ENCODE data around the gene UGT2B11. TPM values are rescaled to one million over a fixed set of nuclear protein-coding genes. Genes with fewer than 3 reads are reported as not detected.
"Not testable (repeated sequence)": the region's sequence is repeated elsewhere in the genome, so short reads cannot be mapped to it uniquely, and the experiment has no call there.

Gene UGT2B11
- total and polyA plus RNA-seq, 10 donors = not detected

- H3K9me3 ChIP-seq = no peaks in the 10 kb centered on the region
- 80 to 91% (median 90%) methylated on average over 1 of the region's 1 CpG for WGBS, 5 donors
- no peak overlapping the region for H3K27ac ChIP-seq
- no peaks in the 10 kb centered on the region for H3K27me3 ChIP-seq (replicated peaks in 1 of 7)
- H3K4me1 ChIP-seq = no peaks in the 10 kb centered on the region
- TF ChIP-seq POLR2A (IDR thresholded peaks at IDR 0.05) (no peak), CTCF (IDR thresholded peaks at IDR 0.05 in 8 of 11, conservative IDR thresholded peaks at IDR 0.05 in 3 of 11) (no peak), POLR2AphosphoS5 (IDR thresholded peaks at IDR 0.05) (no peak)
- no peaks in the 10 kb centered on the region for H3K36me3 ChIP-seq
- H3K4me3 ChIP-seq = no peak overlapping the region
- DNase-seq = no peak
- intact Hi-C loops (cut with DNase I; ENCODE audit: low total_unique reads) = no loop called here
Measured at GRCh38 chr4:69210911-69211310, 3.6 kb downstream of the UGT2B11 start.

DNA sequence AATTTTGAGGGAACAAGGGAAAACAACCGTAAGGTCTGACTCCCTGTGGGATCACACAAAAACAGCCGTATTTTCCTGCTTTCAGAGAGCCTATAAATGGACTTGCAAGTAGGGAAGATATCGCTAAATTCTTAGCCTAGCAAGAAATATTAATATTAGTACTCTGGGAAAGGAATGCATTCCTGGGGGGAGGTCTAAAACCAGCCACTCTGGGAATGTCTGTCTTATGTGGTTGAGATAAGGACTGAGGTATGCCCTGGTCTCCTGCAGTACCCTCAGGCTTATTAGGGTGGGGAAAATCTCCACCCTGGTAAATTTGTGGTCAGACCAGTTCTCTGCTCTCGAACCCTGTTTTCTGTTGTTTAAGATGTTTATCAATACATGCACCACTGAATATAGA, 16.0 kb downstream of the UGT2B11 start:
- DNase-seq; H3K4me1 ChIP-seq; H3K36me3 ChIP-seq; intact Hi-C loops (cut with DNase I; ENCODE audit: low total_unique reads); H3K27ac ChIP-seq; H3K27me3 ChIP-seq (replicated peaks in 1 of 7); H3K9me3 ChIP-seq; H3K4me3 ChIP-seq: not testable (repeated sequence)
- WGBS, 5 donors = 77 to 86% (median 79%) methylated on average over 4 of the region's 4 CpGs

- peaks cover 0 to 6% (median 0%) of the 10 kb centered on the region in 8 donors for H3K9me3 ChIP-seq
- TF ChIP-seq POLR2AphosphoS5 (IDR thresholded peaks at IDR 0.05) (no peak), POLR2A (IDR thresholded peaks at IDR 0.05) (no peak), CTCF (IDR thresholded peaks at IDR 0.05 in 8 of 11, conservative IDR thresholded peaks at IDR 0.05 in 3 of 11) (no peak)
- H3K27me3 ChIP-seq (replicated peaks in 1 of 7) = no peaks in the 10 kb centered on the region
- no peaks in the 10 kb centered on the region for H3K36me3 ChIP-seq
- no peak for DNase-seq
- H3K4me3 ChIP-seq = no peak overlapping the region
- H3K27ac ChIP-seq = no peak overlapping the region
- H3K4me1 ChIP-seq = no peaks in the 10 kb centered on the region
- WGBS, 5 donors = 83 to 96% (median 84%) methylated on average over 3 of the region's 3 CpGs
- intact Hi-C loops (cut with DNase I; ENCODE audit: low total_unique reads) = no loop called here
Measured at GRCh38 chr4:69196209-69196965, 18.2 kb downstream of the UGT2B11 start.

DNA sequence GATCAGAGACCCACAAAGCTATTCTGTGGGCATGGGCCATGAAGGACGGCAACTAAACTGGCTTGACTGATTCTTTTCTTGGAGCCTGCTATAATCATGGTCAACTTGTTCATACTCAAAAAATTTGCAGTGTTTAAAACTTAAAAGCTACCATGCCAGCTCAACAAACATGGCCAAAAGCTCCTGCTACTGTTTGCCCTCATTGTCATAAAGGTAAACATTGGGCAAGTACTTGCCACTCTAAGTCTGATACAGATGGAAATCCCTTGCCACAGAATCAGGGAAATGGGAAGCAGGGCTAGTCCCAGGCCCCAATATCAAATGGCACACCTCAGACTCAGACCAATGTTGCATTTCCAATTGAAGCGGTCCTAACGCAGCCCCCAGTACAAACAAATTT, 20.4 kb downstream of the UGT2B11 start:
- no peaks in the 10 kb centered on the region for H3K4me1 ChIP-seq
- intact Hi-C loops (cut with DNase I; ENCODE audit: low total_unique reads) = no loop called here
- H3K4me3 ChIP-seq = no peak overlapping the region
- no peaks in the 10 kb centered on the region for H3K27me3 ChIP-seq (replicated peaks in 1 of 7)
- TF ChIP-seq CTCF (IDR thresholded peaks at IDR 0.05 in 8 of 11, conservative IDR thresholded peaks at IDR 0.05 in 3 of 11) (no peak), POLR2AphosphoS5 (IDR thresholded peaks at IDR 0.05) (no peak), POLR2A (IDR thresholded peaks at IDR 0.05) (no peak)
- no peak overlapping the region for H3K27ac ChIP-seq
- 79 to 95% (median 90%) methylated on average over 3 of the region's 3 CpGs for WGBS, 5 donors
- H3K9me3 ChIP-seq = peaks cover 0 to 6% (median 0%) of the 10 kb centered on the region in 8 donors
- no peaks in the 10 kb centered on the region for H3K36me3 ChIP-seq
- no peak for DNase-seq

DNA sequence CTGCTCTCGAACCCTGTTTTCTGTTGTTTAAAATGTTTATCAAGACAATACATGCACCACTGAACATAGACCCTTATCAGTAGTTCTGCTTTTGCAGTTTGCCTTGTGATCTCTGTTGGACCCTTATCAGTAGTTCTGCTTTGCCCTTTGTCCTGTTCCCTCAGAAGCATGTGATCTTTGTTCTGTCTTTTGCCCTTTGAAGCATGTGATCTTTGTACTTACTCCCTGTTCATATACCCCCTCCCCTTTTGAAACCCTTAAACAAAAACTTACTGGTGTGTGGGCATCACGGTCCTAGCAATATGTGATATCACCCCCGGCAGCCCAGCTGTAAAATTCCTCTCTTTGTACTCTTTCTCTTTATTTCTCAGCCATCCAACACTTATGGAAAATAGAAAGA, 22.6 kb downstream of the UGT2B11 start:
- H3K36me3 ChIP-seq; H3K9me3 ChIP-seq; intact Hi-C loops (cut with DNase I; ENCODE audit: low total_unique reads); H3K4me3 ChIP-seq; DNase-seq; H3K27ac ChIP-seq; H3K4me1 ChIP-seq; H3K27me3 ChIP-seq (replicated peaks in 1 of 7): not testable (repeated sequence)
- WGBS, 5 donors = 73 to 88% (median 83%) methylated on average over 3 of the region's 3 CpGs

DNA sequence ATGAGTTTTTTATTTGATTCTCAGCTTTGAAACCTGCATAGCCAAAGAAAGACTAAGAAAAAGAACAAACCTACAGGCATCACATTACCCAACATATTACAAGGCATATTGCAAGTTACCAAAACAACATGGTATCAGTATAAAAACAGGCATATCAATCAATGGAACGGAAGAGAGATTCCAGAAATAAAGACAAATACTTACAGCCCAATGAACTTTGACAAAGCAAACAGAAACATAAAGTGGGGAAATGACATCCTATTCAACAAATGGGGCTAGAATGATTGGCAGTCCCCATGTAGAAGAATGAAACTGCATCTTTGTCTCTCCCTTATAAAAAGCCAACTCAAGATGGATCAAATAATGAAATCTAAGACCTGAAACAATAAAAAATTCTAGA, 23.9 kb downstream of the UGT2B11 start:
- 41 to 79% (median 52%) methylated on average over 1 of the region's 1 CpG for WGBS, 5 donors
- H3K4me1 ChIP-seq; intact Hi-C loops (cut with DNase I; ENCODE audit: low total_unique reads); H3K27me3 ChIP-seq (replicated peaks in 1 of 7); H3K27ac ChIP-seq; H3K4me3 ChIP-seq; H3K9me3 ChIP-seq; H3K36me3 ChIP-seq; DNase-seq: not testable (repeated sequence)

DNA sequence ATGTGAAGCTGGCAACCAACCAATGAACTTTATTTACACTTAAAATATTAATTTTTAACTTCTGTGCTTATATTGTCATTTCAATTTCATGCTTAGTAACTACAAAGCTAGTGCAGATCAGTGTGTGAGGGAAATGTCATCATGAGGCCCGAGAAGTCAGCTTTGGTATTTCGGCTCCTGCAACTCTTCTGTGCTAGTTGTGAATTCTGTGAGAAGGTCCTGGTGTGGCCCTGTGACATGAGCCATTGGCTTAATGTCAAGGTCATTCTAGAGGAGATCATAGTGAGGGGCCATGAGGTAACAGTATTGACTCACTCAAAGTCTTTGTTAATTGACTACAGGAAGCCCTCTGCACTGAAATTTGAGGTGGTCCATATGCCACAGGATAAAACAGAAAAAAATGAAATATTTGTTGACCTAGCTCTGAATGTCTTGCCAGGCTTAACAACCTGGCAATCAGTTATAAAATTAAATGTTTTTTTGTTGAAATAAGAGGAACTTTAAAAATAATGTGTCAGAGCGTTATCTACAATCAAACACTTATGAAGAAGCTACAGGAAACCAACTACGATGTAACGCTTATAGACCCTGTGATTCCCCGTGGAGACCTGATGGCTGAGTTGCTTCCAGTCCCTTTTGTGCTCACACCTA, 32.9 kb downstream of the UGT2B11 start:
- DNase-seq; intact Hi-C loops (cut with DNase I; ENCODE audit: low total_unique reads); H3K9me3 ChIP-seq; H3K27ac ChIP-seq; H3K4me1 ChIP-seq; H3K27me3 ChIP-seq (replicated peaks in 1 of 7); H3K36me3 ChIP-seq; H3K4me3 ChIP-seq: not testable (repeated sequence)
- 64 to 80% (median 68%) methylated on average over 6 of the region's 6 CpGs for WGBS, 5 donors

DNA sequence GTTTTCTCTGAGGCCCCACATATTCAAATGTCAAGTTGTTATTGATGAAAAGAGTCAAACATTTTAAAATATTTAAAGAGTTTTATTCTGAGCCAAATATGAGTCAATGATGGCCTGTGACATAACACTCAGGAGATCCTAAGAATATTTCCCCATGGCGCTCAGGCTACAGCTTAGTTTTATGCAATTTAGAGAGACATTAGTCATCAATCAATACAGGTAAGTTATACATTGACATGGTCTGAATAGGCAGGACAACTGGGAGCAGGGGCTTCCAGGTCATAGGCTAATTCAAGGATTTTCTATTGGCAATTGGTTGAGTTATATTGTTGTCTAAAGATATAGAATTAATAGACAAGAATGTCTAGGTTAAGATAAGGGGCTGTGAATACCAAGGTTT, 34.7 kb downstream of the UGT2B11 start:
- H3K4me3 ChIP-seq; H3K9me3 ChIP-seq; H3K27ac ChIP-seq; H3K36me3 ChIP-seq; H3K4me1 ChIP-seq; H3K27me3 ChIP-seq (replicated peaks in 1 of 7); intact Hi-C loops (cut with DNase I; ENCODE audit: low total_unique reads); DNase-seq: not testable (repeated sequence)
- 87 to 97% (median 93%) methylated on average over 1 of the region's 1 CpG for WGBS, 5 donors

Data from spleen (tissue), 11 donors.